Bone marrow (tissue), 2 donors: ENCODE measurements around the gene PNPLA8.

Experiments used
- DNase-seq, 2 donors: peaks; one replicate each; lab custom pipeline; 2025; lab: John Stamatoyannopoulos, UW

PNPLA8 gene

GRCh38 chr7:108441392-108441955, 84.5 kb downstream of the PNPLA8 start:
- DNase-seq: no peak

GRCh38 chr7:108440613-108441012, 85.3 kb downstream of the PNPLA8 start:
- no peak for DNase-seq

GRCh38 chr7:108436906-108437305, 89.0 kb downstream of the PNPLA8 start:
- DNase-seq: no peak

GRCh38 chr7:108434010-108434409, 91.9 kb downstream of the PNPLA8 start:
- no peak for DNase-seq

- no peak for DNase-seq
These were observed 94.8 kb downstream of the PNPLA8 start for GRCh38 chr7:108431099-108431498.

- DNase-seq: no peak
These were observed 95.3 kb downstream of the PNPLA8 start for GRCh38 chr7:108430664-108431063.

GRCh38 chr7:108427766-108428165, 98.2 kb downstream of the PNPLA8 start:
- DNase-seq: no peak

GRCh38 chr7:108425714-108426275, 100.1 kb downstream of the PNPLA8 start:
- no peak for DNase-seq

- DNase-seq: no peak
These were observed 101.9 kb downstream of the PNPLA8 start for GRCh38 chr7:108424013-108424412.

- no peak for DNase-seq
These were observed 102.6 kb downstream of the PNPLA8 start for GRCh38 chr7:108423089-108423989.

GRCh38 chr7:108421720-108422331, 104.1 kb downstream of the PNPLA8 start:
- no peak for DNase-seq
